ENCODE measurements around the gene THPO. TPM values are rescaled to one million over a fixed set of nuclear protein-coding genes. Genes with fewer than 3 reads are reported as not detected.

THPO gene
- total RNA-seq, 1 experiment from 2014 or later: not detected

DNA sequence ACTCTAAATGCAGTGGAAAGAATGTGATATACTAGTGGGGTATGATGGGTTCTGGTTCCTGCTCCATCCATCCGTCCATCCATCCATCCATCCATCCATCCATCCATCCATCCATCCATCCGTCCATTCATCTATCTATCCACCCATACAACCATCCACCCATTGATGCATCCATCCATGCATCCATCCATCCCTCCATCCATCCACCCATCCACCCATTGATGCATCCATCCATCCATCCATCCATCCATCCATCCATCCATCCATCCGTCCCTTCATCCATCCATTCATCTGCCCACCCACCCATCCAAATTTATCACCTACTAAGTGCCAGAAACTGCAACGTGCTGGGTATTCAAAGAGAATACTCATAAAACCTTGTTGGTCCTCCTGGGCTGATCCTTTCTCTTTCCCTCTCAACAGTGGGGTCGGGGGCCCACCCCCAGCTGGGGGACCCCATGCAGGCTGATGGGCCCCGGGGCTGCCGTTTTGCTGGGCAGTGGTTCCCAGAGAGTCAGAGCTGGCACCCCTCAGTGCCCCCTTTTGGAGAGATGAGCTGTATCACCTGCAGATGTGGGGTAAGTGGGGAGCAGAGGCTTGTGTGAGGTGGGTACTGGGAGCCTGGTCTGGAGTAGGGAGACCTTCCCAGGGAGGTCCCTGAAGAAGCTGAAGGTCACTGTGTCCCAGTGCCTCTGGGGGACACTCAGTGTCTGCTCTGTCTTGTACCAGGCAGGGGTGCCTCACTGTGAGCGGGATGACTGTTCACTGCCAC is 10.3 kb upstream of the THPO start:
- Mint-ChIP-seq H3K4me1 (ENCODE audit: low read depth, unreplicated experiment) (no peaks in the 10 kb centered on the region), H3K27ac (ENCODE audit: unreplicated experiment) (no peak overlapping the region), H3K9me3 (ENCODE audit: low read depth, unreplicated experiment) (no peaks in the 10 kb centered on the region), H3K36me3 (ENCODE audit: insufficient read depth, unreplicated experiment) (no peaks in the 10 kb centered on the region), H3K4me3 (ENCODE audit: low read depth, unreplicated experiment) (no peak overlapping the region), H3K27me3 (ENCODE audit: unreplicated experiment) (peaks cover 96% of the 10 kb centered on the region)
- DNase-seq: no peak
- TF ChIP-seq CTCF (IDR thresholded peaks at IDR 0.05; ENCODE audit: unreplicated experiment): no peak
- CTCF ChIA-PET: no interaction called here
- BruUV-seq (replicated peaks): no TSS peak
- intact Hi-C loops (cut with micrococcal nuclease; ENCODE audit: unreplicated experiment): no loop called here

DNA sequence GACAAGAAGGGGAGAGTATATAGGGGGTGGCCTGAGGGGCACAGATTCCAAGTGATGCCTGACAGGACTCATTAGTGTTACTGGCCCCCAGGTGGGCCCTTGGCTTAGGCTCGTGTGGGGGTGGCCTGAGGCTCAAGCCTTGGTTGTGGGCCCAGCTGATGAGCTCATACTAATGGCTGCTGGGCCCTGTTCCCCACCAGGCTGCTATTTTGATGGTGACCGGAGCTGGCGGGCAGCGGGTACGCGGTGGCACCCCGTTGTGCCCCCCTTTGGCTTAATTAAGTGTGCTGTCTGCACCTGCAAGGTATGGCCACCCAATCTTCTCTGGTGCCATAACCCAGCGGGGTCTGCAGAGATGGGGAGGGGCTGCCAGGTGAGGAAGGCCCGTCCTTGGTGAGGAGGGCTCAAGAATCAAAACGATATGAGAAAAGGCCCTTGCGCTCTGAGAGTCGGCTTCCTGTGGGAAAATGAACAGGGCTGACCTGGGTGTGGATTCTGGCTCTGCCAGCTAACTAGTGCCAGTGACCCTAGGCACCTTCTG is 9.2 kb upstream of the THPO start:
- intact Hi-C loops (cut with micrococcal nuclease; ENCODE audit: unreplicated experiment): no loop called here
- Mint-ChIP-seq H3K9me3 (ENCODE audit: low read depth, unreplicated experiment) (no peaks in the 10 kb centered on the region), H3K36me3 (ENCODE audit: insufficient read depth, unreplicated experiment) (no peaks in the 10 kb centered on the region), H3K4me3 (ENCODE audit: low read depth, unreplicated experiment) (no peak overlapping the region), H3K4me1 (ENCODE audit: low read depth, unreplicated experiment) (no peaks in the 10 kb centered on the region), H3K27me3 (ENCODE audit: unreplicated experiment) (peaks cover 100% of the 10 kb centered on the region), H3K27ac (ENCODE audit: unreplicated experiment) (no peak overlapping the region)
- no TSS peak for BruUV-seq (replicated peaks)
- DNase-seq: no peak
- CTCF ChIA-PET: no interaction called here
- TF ChIP-seq CTCF (IDR thresholded peaks at IDR 0.05; ENCODE audit: unreplicated experiment): no peak

GRCh38 chr3:184386047-184386806 is 8.2 kb upstream of the THPO start:
- peaks cover 100% of the 10 kb centered on the region for H3K27me3 Mint-ChIP-seq (ENCODE audit: unreplicated experiment)
- DNase-seq: no peak
- BruUV-seq (replicated peaks): no TSS peak
- TF ChIP-seq CTCF (IDR thresholded peaks at IDR 0.05; ENCODE audit: unreplicated experiment): no peak
- intact Hi-C loops (cut with micrococcal nuclease; ENCODE audit: unreplicated experiment): no loop called here
- H3K9me3 Mint-ChIP-seq (ENCODE audit: low read depth, unreplicated experiment): no peaks in the 10 kb centered on the region
- H3K4me3 Mint-ChIP-seq (ENCODE audit: low read depth, unreplicated experiment): no peak overlapping the region
- no peaks in the 10 kb centered on the region for H3K36me3 Mint-ChIP-seq (ENCODE audit: insufficient read depth, unreplicated experiment)
- no peak overlapping the region for H3K27ac Mint-ChIP-seq (ENCODE audit: unreplicated experiment)
- H3K4me1 Mint-ChIP-seq (ENCODE audit: low read depth, unreplicated experiment): no peaks in the 10 kb centered on the region
- CTCF ChIA-PET: interaction anchor here (0.6 to 2.4 kb wide), 5 partner anchors 11 to 144 kb away, joined by 3 to 6 read pairs (median 5); no protein-coding TSS in a partner anchor

- H3K27ac Mint-ChIP-seq (ENCODE audit: unreplicated experiment): no peak overlapping the region
- no peaks in the 10 kb centered on the region for H3K9me3 Mint-ChIP-seq (ENCODE audit: low read depth, unreplicated experiment)
- peaks cover 95% of the 10 kb centered on the region for H3K27me3 Mint-ChIP-seq (ENCODE audit: unreplicated experiment)
- intact Hi-C loops (cut with micrococcal nuclease; ENCODE audit: unreplicated experiment): no loop called here
- H3K36me3 Mint-ChIP-seq (ENCODE audit: insufficient read depth, unreplicated experiment): no peaks in the 10 kb centered on the region
- no TSS peak for BruUV-seq (replicated peaks)
- no peak for TF ChIP-seq CTCF (IDR thresholded peaks at IDR 0.05; ENCODE audit: unreplicated experiment)
- no peak overlapping the region for H3K4me3 Mint-ChIP-seq (ENCODE audit: low read depth, unreplicated experiment)
- H3K4me1 Mint-ChIP-seq (ENCODE audit: low read depth, unreplicated experiment): no peaks in the 10 kb centered on the region
- CTCF ChIA-PET: interaction anchor here (1.0 to 2.4 kb wide), 4 partner anchors 9 to 177 kb away, joined by 3 to 6 read pairs (median 5); partner anchors contain the start of gene EPHB3
- no peak for DNase-seq
Observed at GRCh38 chr3:184384856-184385422, 6.9 kb upstream of the THPO start.

All from Calu3 (cell line).